HCT116 (cell line): Measurements from ENCODE around the gene LRRC4C. TPM values are rescaled to one million over a fixed set of nuclear protein-coding genes. Genes with fewer than 3 reads are reported as not detected.

Experiments
- ATAC-seq: fragments of 200-7000 bp; cut with Tn5 transposase; 2 replicates; pipeline ENCODE4 v1.9.1; 2020; ENCODE audit warnings: mild to moderate bottlenecking, moderate library complexity
- BruUV-seq: library from RNA; stranded (reverse); fragments of 400-500 nt; replicated peaks from 2 replicates; lab custom pipeline; 2021; lab: Mats Ljungman, UMichigan
- CTCF ChIA-PET: fragments of 300-600 bp; sonication (Branson Sonifier 250); formaldehyde crosslinking; loops from one replicate; lab custom pipeline; 2021; ENCODE audit warnings: antibody characterized with exemption; lab: Charles Lee
- POLR2A ChIA-PET: fragments of 300-600, 350-600 bp; sonication (Branson Sonifier 250); formaldehyde crosslinking; loops from one replicate; lab custom pipeline; 2021; ENCODE audit warnings: antibody characterized with exemption; lab: Charles Lee
- RAD21 ChIA-PET, 2 experiments: fragments of 300-600 bp; sonication (Branson Sonifier 250); formaldehyde crosslinking; loops; one replicate each; lab custom pipeline; 2023; ENCODE audit warnings: low total read pairs in 2 of 2; ENCODE audit not compliant: uncharacterized antibody in 2 of 2, unreplicated experiment in 2 of 2, low non-redundant PET in 1 of 2; lab: Charles Lee
- DNase-seq: peaks from one replicate; pipeline ENCODE4 v3.0.0-alpha.2; 2010; ENCODE audit warnings: low read depth, low spot score
- H2AFZ ChIP-seq: fragments of 200-600 bp; shearing (Covaris generic), sonication (generic); 2 replicates; pipeline ENCODE4 v1.6.1; 2017; ENCODE audit warnings: low read depth, mixed run types, mixed read lengths, antibody characterized with exemption, low read length; ENCODE audit not compliant: poor library complexity, severe bottlenecking
- H3K27ac ChIP-seq: 2 replicates; pipeline ENCODE4 v1.5.1; 2012; ENCODE audit warnings: low read depth, low read length
- H3K27me3 ChIP-seq: fragments of 200-600 bp; sonication (generic); 2 replicates; pipeline ENCODE4 v1.6.1; 2016; ENCODE audit warnings: mixed run types, low read length, mixed read lengths; ENCODE audit not compliant: insufficient read depth
- H3K36me3 ChIP-seq, 2 experiments: fragments of 200-500 bp in 1 of 2; fragments of 200-600 bp in 1 of 2; sonication (Bioruptor generic) in 1 of 2; sonication (generic) in 1 of 2; 2 replicates each; pipeline versions ENCODE4 v1.5.1 to v1.6.1; 2014 to 2016; ENCODE audit warnings: low read length in 2 of 2, inconsistent platforms in 1 of 2, mixed read lengths in 1 of 2, mixed run types in 1 of 2; ENCODE audit not compliant: insufficient read depth in 2 of 2, control insufficient read depth in 1 of 2
- H3K4me1 ChIP-seq, 2 experiments: fragments of 200-600 bp in 1 of 2; sonication (generic) in 1 of 2; 2 replicates each; pipeline versions ENCODE4 v1.5.1 to v1.6.1; 2012 to 2017; ENCODE audit warnings: low read length in 2 of 2, inconsistent platforms in 1 of 2, mild to moderate bottlenecking in 1 of 2, mixed read lengths in 1 of 2, mixed run types in 1 of 2, moderate library complexity in 1 of 2; ENCODE audit not compliant: insufficient read depth in 2 of 2, control insufficient read depth in 1 of 2
- H3K4me2 ChIP-seq: fragments of 200-600 bp; sonication (generic); 2 replicates; pipeline ENCODE4 v1.6.1; 2017; ENCODE audit warnings: mixed run types, low read length, mixed read lengths
- H3K4me3 ChIP-seq, 2 experiments: fragments of 200-600 bp in 1 of 2; sonication (generic) in 1 of 2; replicated peaks in 1 of 2; 2 replicates each; pipeline ENCODE4 v1.5.1; 2011 to 2016; ENCODE audit warnings: low read length in 2 of 2, control low read depth in 1 of 2, low read depth in 1 of 2, mild to moderate bottlenecking in 1 of 2, mixed read lengths in 1 of 2, mixed run types in 1 of 2
- H3K79me2 ChIP-seq: fragments of 200-600 bp; sonication (generic); 2 replicates; pipeline ENCODE4 v1.6.1; 2017; ENCODE audit warnings: mild to moderate bottlenecking, mixed run types, low read length, moderate library complexity, mixed read lengths; ENCODE audit not compliant: insufficient read depth
- H3K9ac ChIP-seq: fragments of 200-600 bp; sonication (generic); 2 replicates; pipeline ENCODE4 v1.6.1; 2016; ENCODE audit warnings: low read length, mixed read lengths
- H3K9me2 ChIP-seq: fragments of 200-600 bp; sonication (generic), shearing (Covaris generic); 2 replicates; pipeline ENCODE4 v1.6.1; 2017; ENCODE audit warnings: mixed run types, mild to moderate bottlenecking, moderate library complexity; ENCODE audit not compliant: insufficient read depth
- H3K9me3 ChIP-seq, 2 experiments: fragments of 200-500 bp in 1 of 2; fragments of 200-600 bp in 1 of 2; sonication (Bioruptor generic) in 1 of 2; sonication (generic) in 1 of 2; 2 replicates each; pipeline ENCODE4 v1.6.1; 2014 to 2017; ENCODE audit warnings: low read length in 2 of 2, mixed read lengths in 2 of 2, inconsistent platforms in 1 of 2, low read depth in 1 of 2, mild to moderate bottlenecking in 1 of 2, mixed run types in 1 of 2, moderate library complexity in 1 of 2; ENCODE audit not compliant: control insufficient read depth in 1 of 2, insufficient read depth in 1 of 2
- H4K20me1 ChIP-seq: fragments of 200-600 bp; sonication (generic), shearing (Covaris generic); 2 replicates; pipeline ENCODE4 v1.6.1; 2017; ENCODE audit warnings: mixed run types, mild to moderate bottlenecking, moderate library complexity; ENCODE audit not compliant: insufficient read depth
- ATF3 ChIP-seq: IDR thresholded peaks from 2 replicates; pipeline ENCODE4 v1.6.1; 2012
- CEBPB ChIP-seq: IDR thresholded peaks from 2 replicates; pipeline ENCODE4 v1.6.1; 2012; ENCODE audit warnings: low read depth
- ELF1 ChIP-seq: IDR thresholded peaks from 2 replicates; pipeline ENCODE4 v1.6.1; 2012; ENCODE audit warnings: low read depth, borderline replicate concordance
- EZH2 ChIP-seq: fragments of 200-600 bp; sonication (generic); IDR thresholded peaks from 2 replicates; pipeline ENCODE4 v1.6.1; 2017; ENCODE audit warnings: antibody characterized with exemption, mixed run types
- SIN3A ChIP-seq: IDR thresholded peaks from 2 replicates; pipeline ENCODE4 v1.6.1; 2012; ENCODE audit warnings: low read depth
- SP1 ChIP-seq: IDR thresholded peaks from 2 replicates; pipeline ENCODE4 v1.6.1; 2012; ENCODE audit warnings: low read depth
- TCF7L2 ChIP-seq: IDR thresholded peaks from 2 replicates; pipeline ENCODE4 v1.7.0; 2011; ENCODE audit warnings: borderline replicate concordance, inconsistent platforms; ENCODE audit not compliant: insufficient read depth, insufficient read length; ENCODE audit errors: extremely low read depth
- ZFX ChIP-seq: fragments of 450-650 bp; IDR thresholded peaks from 2 replicates; pipeline ENCODE4 v1.6.1; 2017
- intact Hi-C: fragments of 100-400 bp; cut with micrococcal nuclease; formaldehyde crosslinking; loops from 2 replicates; pipeline ENCODE4 v1.10.0; 2022
- total RNA-seq: library from RNA; stranded (reverse); gene quantifications from one replicate; pipeline ENCODE4 v1.2.1, GENCODE V29; 2021; ENCODE audit not compliant: unreplicated experiment
- TF ChIP-seq, protein P1 (sequence below): IDR thresholded peaks from 2 replicates; pipeline ENCODE4 v1.6.1; 2012
- TF ChIP-seq, protein P2 (sequence below): IDR thresholded peaks from 2 replicates; pipeline ENCODE4 v1.6.1; 2011; ENCODE audit warnings: mild to moderate bottlenecking, low read length, moderate library complexity; ENCODE audit not compliant: insufficient replicate concordance; ENCODE audit errors: extremely low read depth

LRRC4C gene
- total RNA-seq, 1 experiment from 2014 or later, result not detected

GRCh38 chr11:41456269-41456668 lies 3.2 kb downstream of the LRRC4C start:
- no peak for DNase-seq
- Histone ChIP-seq H3K79me2 (no peaks in the 10 kb centered on the region), H3K9me2 (no peaks in the 10 kb centered on the region), H3K9me3 (peaks cover 0 to 24% of the 10 kb centered on the region in 2 experiments; a peak in 2 of 4 replicates), H4K20me1 (no peaks in the 10 kb centered on the region), H3K27ac (no peak overlapping the region), H3K9ac (no peak overlapping the region), H3K27me3 (no peaks in the 10 kb centered on the region), H3K4me1 (no peaks in the 10 kb centered on the region), H3K4me2 (no peak overlapping the region), H3K36me3 (no peaks in the 10 kb centered on the region), H3K4me3 (no peak overlapping the region), H2AFZ (no peak overlapping the region)
- ChIA-PET RAD21 (no interaction called here), CTCF (no interaction called here), POLR2A (no interaction called here)
- intact Hi-C loops, result no loop called here
- BruUV-seq, result no TSS peak
- ATAC-seq, result no peak
- no peak for TF ChIP-seq SIN3A
- no peak for TF ChIP-seq ATF3
- TF ChIP-seq, protein P1, sequence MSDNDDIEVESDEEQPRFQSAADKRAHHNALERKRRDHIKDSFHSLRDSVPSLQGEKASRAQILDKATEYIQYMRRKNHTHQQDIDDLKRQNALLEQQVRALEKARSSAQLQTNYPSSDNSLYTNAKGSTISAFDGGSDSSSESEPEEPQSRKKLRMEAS, result no peak
- TF ChIP-seq CEBPB, result no peak
- no peak for TF ChIP-seq EZH2
- no peak for TF ChIP-seq SP1
- TF ChIP-seq, protein P2, sequence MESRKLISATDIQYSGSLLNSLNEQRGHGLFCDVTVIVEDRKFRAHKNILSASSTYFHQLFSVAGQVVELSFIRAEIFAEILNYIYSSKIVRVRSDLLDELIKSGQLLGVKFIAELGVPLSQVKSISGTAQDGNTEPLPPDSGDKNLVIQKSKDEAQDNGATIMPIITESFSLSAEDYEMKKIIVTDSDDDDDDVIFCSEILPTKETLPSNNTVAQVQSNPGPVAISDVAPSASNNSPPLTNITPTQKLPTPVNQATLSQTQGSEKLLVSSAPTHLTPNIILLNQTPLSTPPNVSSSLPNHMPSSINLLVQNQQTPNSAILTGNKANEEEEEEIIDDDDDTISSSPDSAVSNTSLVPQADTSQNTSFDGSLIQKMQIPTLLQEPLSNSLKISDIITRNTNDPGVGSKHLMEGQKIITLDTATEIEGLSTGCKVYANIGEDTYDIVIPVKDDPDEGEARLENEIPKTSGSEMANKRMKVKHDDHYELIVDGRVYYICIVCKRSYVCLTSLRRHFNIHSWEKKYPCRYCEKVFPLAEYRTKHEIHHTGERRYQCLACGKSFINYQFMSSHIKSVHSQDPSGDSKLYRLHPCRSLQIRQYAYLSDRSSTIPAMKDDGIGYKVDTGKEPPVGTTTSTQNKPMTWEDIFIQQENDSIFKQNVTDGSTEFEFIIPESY, result no peak
- no peak for TF ChIP-seq ZFX
- TF ChIP-seq TCF7L2, result no peak
- no peak for TF ChIP-seq ELF1
